ENCODE measurements around the gene ELFN1.

Gene ELFN1

DNA sequence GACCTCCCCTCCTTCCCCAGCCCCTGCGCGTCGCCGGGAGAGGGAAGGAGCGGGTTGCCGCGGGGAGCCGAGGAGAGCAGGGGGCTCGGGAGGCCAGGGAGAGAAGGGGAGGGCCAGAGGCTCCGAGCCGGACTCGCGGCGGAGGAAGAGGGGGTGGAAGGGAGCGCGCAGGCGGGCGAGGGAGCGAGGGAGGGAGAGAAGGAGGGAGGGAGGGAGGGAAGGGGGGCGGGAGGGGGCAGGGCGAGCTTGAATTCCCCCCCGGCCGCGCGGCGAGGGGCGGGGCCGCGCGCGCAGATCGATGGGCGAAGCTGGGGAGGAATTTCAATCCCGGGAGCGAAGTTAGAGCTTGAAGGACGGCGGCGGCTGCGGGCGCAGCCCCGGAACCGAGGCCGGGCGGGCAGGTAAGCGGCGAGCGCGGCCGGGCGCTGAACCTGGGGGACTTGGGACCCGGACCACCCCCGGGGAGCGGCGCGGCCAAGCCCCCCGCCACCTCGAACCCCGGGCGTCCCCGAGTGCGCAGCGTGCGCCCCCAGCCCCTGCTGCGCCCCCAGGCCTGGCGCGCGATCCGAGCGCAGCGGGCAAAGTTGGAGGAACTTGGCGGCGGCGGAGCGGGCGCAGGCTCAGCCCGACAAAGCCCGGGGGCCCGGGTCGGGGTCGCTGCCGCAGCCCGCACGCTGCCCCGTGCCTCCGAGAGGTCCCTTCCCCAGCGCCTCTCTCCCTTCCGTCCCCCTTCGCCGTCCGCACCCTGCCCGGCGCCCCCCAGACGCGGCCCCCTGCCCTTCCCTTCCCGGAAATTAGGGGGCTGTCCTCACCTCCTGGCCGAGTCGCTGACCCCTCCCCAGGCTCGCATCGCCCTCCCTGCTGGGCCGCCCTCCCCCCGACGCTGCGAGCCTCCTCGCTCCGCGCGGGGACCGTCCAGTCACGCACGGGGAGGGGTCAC is at the start of gene ELFN1:
ELFN1 (plus strand) TSS at position 324 of the 940 bp plus-strand sequence. CDS start 74,320 bp downstream, outside the sequence.
- CTCF ChIA-PET = interaction anchor here (0.6 kb wide), 1 partner anchor 88 kb away, joined by 3 read pairs; no protein-coding TSS in a partner anchor
- TF ChIP-seq, protein P1, sequence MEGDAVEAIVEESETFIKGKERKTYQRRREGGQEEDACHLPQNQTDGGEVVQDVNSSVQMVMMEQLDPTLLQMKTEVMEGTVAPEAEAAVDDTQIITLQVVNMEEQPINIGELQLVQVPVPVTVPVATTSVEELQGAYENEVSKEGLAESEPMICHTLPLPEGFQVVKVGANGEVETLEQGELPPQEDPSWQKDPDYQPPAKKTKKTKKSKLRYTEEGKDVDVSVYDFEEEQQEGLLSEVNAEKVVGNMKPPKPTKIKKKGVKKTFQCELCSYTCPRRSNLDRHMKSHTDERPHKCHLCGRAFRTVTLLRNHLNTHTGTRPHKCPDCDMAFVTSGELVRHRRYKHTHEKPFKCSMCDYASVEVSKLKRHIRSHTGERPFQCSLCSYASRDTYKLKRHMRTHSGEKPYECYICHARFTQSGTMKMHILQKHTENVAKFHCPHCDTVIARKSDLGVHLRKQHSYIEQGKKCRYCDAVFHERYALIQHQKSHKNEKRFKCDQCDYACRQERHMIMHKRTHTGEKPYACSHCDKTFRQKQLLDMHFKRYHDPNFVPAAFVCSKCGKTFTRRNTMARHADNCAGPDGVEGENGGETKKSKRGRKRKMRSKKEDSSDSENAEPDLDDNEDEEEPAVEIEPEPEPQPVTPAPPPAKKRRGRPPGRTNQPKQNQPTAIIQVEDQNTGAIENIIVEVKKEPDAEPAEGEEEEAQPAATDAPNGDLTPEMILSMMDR (conservative IDR thresholded peaks at IDR 0.05; ENCODE audit: low read depth) = no peak
- no peak for DNase-seq (ENCODE audit: low spot score)
- POLR2A ChIA-PET (ENCODE audit: low non-redundant PET) = no interaction called here
- no peak within 1 kb of the TSS for H3K27ac ChIP-seq

DNA sequence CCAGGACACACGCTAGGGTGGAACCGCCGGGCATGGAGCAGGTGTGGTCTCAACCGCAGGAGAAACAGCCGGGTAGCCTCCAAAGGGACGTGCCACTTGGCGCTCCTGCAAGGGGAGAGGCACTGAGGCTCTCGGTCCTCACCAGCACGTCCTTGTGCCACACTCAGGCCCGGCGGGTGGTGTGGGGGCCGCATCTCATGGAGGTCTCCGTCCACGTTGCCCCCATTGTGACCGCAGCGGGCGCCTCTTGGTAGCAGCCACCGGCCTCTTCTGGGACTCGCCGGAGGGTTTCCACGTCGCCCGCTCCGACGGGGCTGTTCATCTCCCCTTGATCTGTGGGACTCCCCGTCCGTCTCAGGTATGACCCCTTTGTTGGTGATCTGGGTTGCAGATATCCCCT is 49.2 kb upstream of the ELFN1 start:
- no peak overlapping the region for H3K27ac ChIP-seq
- DNase-seq (ENCODE audit: low spot score) = no peak
- POLR2A ChIA-PET (ENCODE audit: low non-redundant PET) = no interaction called here
- TF ChIP-seq, protein P1 (conservative IDR thresholded peaks at IDR 0.05; ENCODE audit: low read depth) = no peak
- CTCF ChIA-PET = no interaction called here

DNA sequence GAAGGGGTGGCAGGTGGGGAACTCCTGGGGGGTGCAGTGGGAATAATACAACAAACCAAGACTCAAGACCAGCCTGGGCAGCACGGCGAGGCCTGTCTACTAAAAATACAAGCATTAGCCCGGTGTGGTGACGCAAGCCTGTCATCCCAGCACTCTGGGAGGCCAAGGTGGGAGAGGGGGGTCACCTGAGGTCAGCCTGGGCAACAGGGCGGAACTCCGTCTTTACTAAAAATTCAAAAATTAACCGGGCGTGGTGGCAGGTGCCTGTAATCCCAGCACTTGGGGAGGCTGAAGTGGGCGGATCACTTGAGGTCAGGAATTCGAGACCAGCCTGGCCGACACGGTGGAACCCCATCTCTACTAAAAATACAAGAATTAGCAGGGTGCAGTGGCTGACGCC is 48.4 kb upstream of the ELFN1 start:
- DNase-seq (ENCODE audit: low spot score) = no peak
- POLR2A ChIA-PET (ENCODE audit: low non-redundant PET) = no interaction called here
- no peak overlapping the region for H3K27ac ChIP-seq
- CTCF ChIA-PET = no interaction called here
- TF ChIP-seq, protein P1 (conservative IDR thresholded peaks at IDR 0.05; ENCODE audit: low read depth) = no peak

DNA sequence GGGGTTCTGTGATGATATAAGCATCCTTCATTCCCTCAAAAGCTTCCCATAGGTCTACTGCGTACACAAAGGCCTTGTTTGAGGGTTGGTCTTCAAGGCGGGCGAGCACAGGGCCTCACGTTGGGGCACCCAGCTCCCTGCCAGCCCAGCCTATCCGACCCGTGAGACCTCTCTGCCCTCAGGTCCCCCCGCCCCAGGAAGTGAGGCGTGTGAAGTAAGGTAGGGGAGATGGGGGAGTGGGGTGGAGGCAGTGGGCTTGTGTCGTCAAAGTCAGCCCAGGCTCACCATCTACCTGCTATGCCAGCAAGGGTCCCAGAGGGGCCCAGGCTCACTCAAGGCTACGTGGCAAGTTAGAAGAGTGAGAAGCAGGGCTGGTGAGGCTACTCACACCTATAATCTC is 47.6 kb upstream of the ELFN1 start:
- no peak for DNase-seq (ENCODE audit: low spot score)
- CTCF ChIA-PET = no interaction called here
- POLR2A ChIA-PET (ENCODE audit: low non-redundant PET) = no interaction called here
- no peak overlapping the region for H3K27ac ChIP-seq
- TF ChIP-seq, protein P1 (conservative IDR thresholded peaks at IDR 0.05; ENCODE audit: low read depth) = no peak

DNA sequence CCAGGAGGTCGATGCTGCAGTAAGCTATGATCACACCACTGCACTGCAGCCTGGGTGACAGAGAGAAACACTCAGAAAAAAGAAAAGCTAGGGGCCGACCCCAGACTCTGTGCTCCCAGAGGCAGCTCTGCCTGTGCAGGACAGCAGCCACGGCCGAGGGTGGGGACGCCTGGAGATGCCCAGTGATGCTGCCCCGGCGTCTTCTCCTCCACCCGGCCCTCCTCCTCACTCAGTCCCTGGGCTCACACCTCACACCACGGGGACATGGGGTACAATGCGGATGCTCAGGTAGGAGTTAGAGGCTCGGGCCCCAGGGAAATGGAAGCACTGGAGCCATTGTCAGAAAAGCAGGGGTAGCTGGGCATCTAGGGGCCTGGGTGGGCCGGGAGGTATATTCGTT is 46.3 kb upstream of the ELFN1 start:
- no peak for DNase-seq (ENCODE audit: low spot score)
- H3K27ac ChIP-seq = no peak overlapping the region
- TF ChIP-seq, protein P1 (conservative IDR thresholded peaks at IDR 0.05; ENCODE audit: low read depth) = no peak
- ChIA-PET POLR2A (ENCODE audit: low non-redundant PET) (no interaction called here), CTCF (no interaction called here)

DNA sequence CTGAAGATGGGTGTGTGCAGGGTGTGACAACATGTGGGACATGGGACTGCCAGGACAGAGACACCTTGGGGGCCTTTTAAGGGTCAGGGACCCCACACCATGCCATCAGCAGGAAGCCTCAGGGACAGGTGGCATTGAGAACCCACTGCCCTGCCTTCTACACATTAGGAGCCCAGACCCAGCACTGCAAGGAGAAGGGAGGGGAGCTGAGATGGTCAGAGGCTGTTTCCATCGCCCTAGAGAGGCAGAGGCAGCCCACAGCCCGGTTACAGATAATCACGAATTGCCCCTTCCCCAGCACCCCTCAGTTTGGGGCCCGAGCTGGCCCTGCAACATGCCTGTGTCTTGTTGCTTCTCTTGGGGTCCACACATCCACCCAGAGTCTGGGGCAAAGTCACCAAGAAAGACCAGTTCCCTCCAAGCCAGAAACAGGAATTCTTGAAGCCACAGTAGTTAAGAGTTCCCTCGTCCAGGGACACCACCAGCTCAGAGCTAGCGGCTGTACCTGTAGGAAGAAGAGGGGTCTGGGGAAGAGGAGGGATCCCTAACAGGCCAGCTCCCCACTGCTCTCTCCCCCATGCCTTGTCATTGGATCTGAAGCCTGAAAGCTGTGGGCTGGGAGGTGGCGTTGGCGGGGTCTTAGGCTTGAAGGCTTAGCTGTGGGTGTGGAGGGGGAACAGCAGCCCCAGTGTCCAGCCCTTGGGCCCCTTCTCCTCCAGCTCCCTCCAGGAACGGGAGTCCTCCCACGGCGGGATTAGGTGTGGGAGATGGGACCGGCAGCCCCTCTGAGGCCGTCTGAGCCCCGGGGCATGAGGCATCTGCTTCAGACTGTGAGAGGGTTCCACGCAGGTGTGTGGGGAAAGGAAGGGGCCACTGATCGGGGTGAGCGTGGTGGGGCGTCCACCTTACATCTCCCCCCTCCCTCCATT is 44.8 kb upstream of the ELFN1 start:
- no peak for DNase-seq (ENCODE audit: low spot score)
- POLR2A ChIA-PET (ENCODE audit: low non-redundant PET) = no interaction called here
- TF ChIP-seq, protein P1 (conservative IDR thresholded peaks at IDR 0.05; ENCODE audit: low read depth) = no peak
- no peak overlapping the region for H3K27ac ChIP-seq
- CTCF ChIA-PET = interaction anchor here (0.5 to 0.7 kb wide), 2 partner anchors 401 to 919 kb away, joined by 3 read pairs; no protein-coding TSS in a partner anchor

All from RWPE1 (cell line).